HFFc6 (cell line): ENCODE data around the gene SH3PXD2A. TPM values are rescaled to one million over a fixed set of nuclear protein-coding genes. Genes with fewer than 3 reads are reported as not detected.

Source experiments
- DNase-seq: peaks from one replicate; pipeline ENCODE4 v3.0.0-alpha.2; 2018
- H3K27ac Mint-ChIP-seq: 2 replicates; pipeline ENCODE4 v1.8.0; 2020; ENCODE audit warnings: mild to moderate bottlenecking, mixed read lengths
- H3K27me3 Mint-ChIP-seq: 2 replicates; pipeline ENCODE4 v1.8.0; 2021; ENCODE audit warnings: mild to moderate bottlenecking, moderate library complexity, mixed read lengths; ENCODE audit not compliant: insufficient read depth
- H3K36me3 Mint-ChIP-seq: 2 replicates; pipeline ENCODE4 v1.8.0; 2021; ENCODE audit warnings: low read depth, mixed read lengths
- H3K4me1 Mint-ChIP-seq: 2 replicates; pipeline ENCODE4 v1.8.0; 2020; ENCODE audit warnings: low read depth, mixed read lengths
- H3K4me3 Mint-ChIP-seq: 2 replicates; pipeline ENCODE4 v1.8.0; 2020; ENCODE audit warnings: mild to moderate bottlenecking, moderate library complexity, mixed read lengths
- H3K9me3 Mint-ChIP-seq: 2 replicates; pipeline ENCODE4 v1.8.0; 2020; ENCODE audit warnings: mild to moderate bottlenecking, mixed read lengths
- CTCF ChIP-seq: fragments of 200-600 bp; sonication (generic); IDR thresholded peaks from 2 replicates; pipeline ENCODE4 v1.5.0; 2021; ENCODE audit warnings: antibody characterized with exemption, mild to moderate bottlenecking
- total RNA-seq, 6 experiments: library from RNA; stranded (reverse); fragmentation: NEBNext Ultra II Directional; extraction: Animal tissue kit (Norgen Biotek cat#: 25700); gene quantifications; 2 replicates in 1 of 6; 3 replicates in 5 of 6; pipeline ENCODE4 v1.2.3, GENCODE V29; 2021

Gene SH3PXD2A
- total RNA-seq, 6 experiments from 2014 or later = 75.5 to 113 (median 81.1) TPM

- no peaks in the 10 kb centered on the region; the same call in 1 of the 2 replicates for H3K27me3 Mint-ChIP-seq
- peaks cover 77% of the 10 kb centered on the region for H3K4me1 Mint-ChIP-seq
- no peaks in the 10 kb centered on the region for H3K36me3 Mint-ChIP-seq
- peak overlapping the region; percentile 99 for H3K27ac Mint-ChIP-seq
- H3K4me3 Mint-ChIP-seq = peak overlapping the region; percentile 97
- H3K9me3 Mint-ChIP-seq = no peaks in the 10 kb centered on the region
- TF ChIP-seq CTCF = no peak
- no peak for DNase-seq
Measured at GRCh38 chr10:103852856-103853255, 2.5 kb downstream of the SH3PXD2A start.

GRCh38 chr10:103852189-103852711 is 3.1 kb downstream of the SH3PXD2A start:
- H3K27ac Mint-ChIP-seq = peak overlapping the region; percentile 99
- H3K9me3 Mint-ChIP-seq = no peaks in the 10 kb centered on the region
- H3K27me3 Mint-ChIP-seq = no peaks in the 10 kb centered on the region; the same call in 1 of the 2 replicates
- no peak; the same call in 1 of the 2 replicates for TF ChIP-seq CTCF
- peak; percentile 81 for DNase-seq
- no peaks in the 10 kb centered on the region for H3K36me3 Mint-ChIP-seq
- peaks cover 77% of the 10 kb centered on the region for H3K4me1 Mint-ChIP-seq
- peak overlapping the region; percentile 97 for H3K4me3 Mint-ChIP-seq

- Mint-ChIP-seq H3K27ac (peak overlapping the region; percentile 99), H3K27me3 (no peaks in the 10 kb centered on the region; the same call in none of the 2 replicates), H3K4me1 (peaks cover 79% of the 10 kb centered on the region)
Measured at GRCh38 chr10:103851261-103851660, 4.1 kb downstream of the SH3PXD2A start.

GRCh38 chr10:103850572-103850895 is 4.8 kb downstream of the SH3PXD2A start:
- Mint-ChIP-seq H3K27me3 (no peaks in the 10 kb centered on the region; the same call in none of the 2 replicates), H3K9me3 (no peaks in the 10 kb centered on the region), H3K4me3 (peak overlapping the region; percentile 97), H3K4me1 (peaks cover 81% of the 10 kb centered on the region), H3K27ac (peak overlapping the region; percentile 99), H3K36me3 (no peaks in the 10 kb centered on the region)
- no peak for TF ChIP-seq CTCF
- no peak for DNase-seq

More at GRCh38 chr10:103851261-103851660, 4.1 kb downstream of the SH3PXD2A start:
- no peak for DNase-seq
- H3K36me3 Mint-ChIP-seq = no peaks in the 10 kb centered on the region
- peak overlapping the region; percentile 97 for H3K4me3 Mint-ChIP-seq
- no peaks in the 10 kb centered on the region for H3K9me3 Mint-ChIP-seq
- no peak for TF ChIP-seq CTCF

GRCh38 chr10:103849880-103850571 is 5.3 kb downstream of the SH3PXD2A start:
- Mint-ChIP-seq H3K27me3 (no peaks in the 10 kb centered on the region; the same call in none of the 2 replicates), H3K36me3 (no peaks in the 10 kb centered on the region), H3K4me3 (peak overlapping the region; percentile 97), H3K4me1 (peaks cover 85% of the 10 kb centered on the region), H3K27ac (peak overlapping the region; percentile 99), H3K9me3 (no peaks in the 10 kb centered on the region)
- TF ChIP-seq CTCF = no peak
- peak; percentile 86 for DNase-seq
